Activated CD4-positive, alpha-beta memory T cell treated with anti-CD3 and anti-CD28 coated beads, Interleukin-2, amount 10 ng/mL, durations not matched to agents 7 days and 5 days (primary cell): ENCODE results near the gene ACTMAP. TPM values are rescaled to one million over a fixed set of nuclear protein-coding genes. Genes with fewer than 3 reads are reported as not detected.
"Not testable (repeated sequence)": the region's sequence is repeated elsewhere in the genome, so short reads cannot be mapped to it uniquely, and the experiment has no call there.

Experiments used
- CTCF ChIA-PET: fragments of 350-600 bp; sonication (Branson Sonifier 250); formaldehyde crosslinking; loops from one replicate; lab custom pipeline; 2021; ENCODE audit warnings: antibody characterized with exemption, inconsistent platforms; lab: Charles Lee
- POLR2A ChIA-PET: fragments of 350-600 bp; sonication (Branson Sonifier 250); formaldehyde crosslinking; loops from one replicate; lab custom pipeline; 2021; ENCODE audit warnings: antibody characterized with exemption; lab: Charles Lee
- DNase-seq: peaks from one replicate; pipeline ENCODE4 v3.0.0-alpha.2; 2020
- H3K27ac Mint-ChIP-seq: one replicate; pipeline ENCODE4 v1.8.0; 2021; ENCODE audit warnings: mild to moderate bottlenecking, mixed read lengths
- H3K27me3 Mint-ChIP-seq: one replicate; pipeline ENCODE4 v1.8.0; 2021; ENCODE audit warnings: mixed read lengths
- H3K36me3 Mint-ChIP-seq: one replicate; pipeline ENCODE4 v1.8.0; 2021; ENCODE audit warnings: low read depth, mixed read lengths
- H3K4me1 Mint-ChIP-seq: one replicate; pipeline ENCODE4 v1.8.0; 2021; ENCODE audit warnings: mixed read lengths
- H3K4me3 Mint-ChIP-seq: one replicate; pipeline ENCODE4 v1.8.0; 2021; ENCODE audit warnings: mild to moderate bottlenecking, mixed read lengths
- H3K9me3 Mint-ChIP-seq: one replicate; pipeline ENCODE4 v1.8.0; 2021; ENCODE audit warnings: mixed read lengths
- total RNA-seq, 2 experiments: library from RNA; stranded (reverse); gene quantifications; one replicate each; pipeline ENCODE4 v1.2.3, GENCODE V29; 2021

The ACTMAP gene
- total RNA-seq, 2 experiments from 2014 or later, result 18.1 to 18.8 TPM

DNA sequence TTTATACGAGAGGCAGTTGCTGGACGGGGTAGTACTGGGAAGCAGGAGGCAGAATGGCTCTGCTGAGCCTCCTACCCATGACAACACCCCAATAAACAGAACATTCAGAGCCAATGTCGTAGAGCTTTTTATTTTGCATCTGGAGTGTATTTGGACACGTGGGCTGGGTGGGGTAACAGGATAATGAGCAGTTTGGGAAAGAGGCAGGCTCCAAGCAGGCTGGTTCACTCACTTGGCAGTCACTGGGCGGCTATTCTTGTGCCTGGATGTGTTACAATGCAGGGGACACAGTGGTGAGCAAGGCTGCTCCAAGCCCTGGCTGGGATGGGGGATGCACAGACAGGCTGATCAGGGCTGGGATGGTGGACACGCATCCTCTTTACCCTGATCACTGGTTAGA is 9.5 kb downstream of the ACTMAP start:
- peaks cover 10% of the 10 kb centered on the region for H3K36me3 Mint-ChIP-seq
- POLR2A ChIA-PET, result interaction anchor here (4.6 kb wide), 1 partner anchor 9 kb away, joined by 16 read pairs; the partner anchor contains the start of genes ACTMAP and SNRPA
- H3K27me3 Mint-ChIP-seq, result no peaks in the 10 kb centered on the region
- H3K4me1 Mint-ChIP-seq, result peaks cover 4% of the 10 kb centered on the region
- H3K27ac Mint-ChIP-seq, result peak overlapping the region; percentile 9
- CTCF ChIA-PET, result no interaction called here
- no peak for DNase-seq
- H3K9me3 Mint-ChIP-seq, result no peaks in the 10 kb centered on the region
- H3K4me3 Mint-ChIP-seq, result no peak overlapping the region

DNA sequence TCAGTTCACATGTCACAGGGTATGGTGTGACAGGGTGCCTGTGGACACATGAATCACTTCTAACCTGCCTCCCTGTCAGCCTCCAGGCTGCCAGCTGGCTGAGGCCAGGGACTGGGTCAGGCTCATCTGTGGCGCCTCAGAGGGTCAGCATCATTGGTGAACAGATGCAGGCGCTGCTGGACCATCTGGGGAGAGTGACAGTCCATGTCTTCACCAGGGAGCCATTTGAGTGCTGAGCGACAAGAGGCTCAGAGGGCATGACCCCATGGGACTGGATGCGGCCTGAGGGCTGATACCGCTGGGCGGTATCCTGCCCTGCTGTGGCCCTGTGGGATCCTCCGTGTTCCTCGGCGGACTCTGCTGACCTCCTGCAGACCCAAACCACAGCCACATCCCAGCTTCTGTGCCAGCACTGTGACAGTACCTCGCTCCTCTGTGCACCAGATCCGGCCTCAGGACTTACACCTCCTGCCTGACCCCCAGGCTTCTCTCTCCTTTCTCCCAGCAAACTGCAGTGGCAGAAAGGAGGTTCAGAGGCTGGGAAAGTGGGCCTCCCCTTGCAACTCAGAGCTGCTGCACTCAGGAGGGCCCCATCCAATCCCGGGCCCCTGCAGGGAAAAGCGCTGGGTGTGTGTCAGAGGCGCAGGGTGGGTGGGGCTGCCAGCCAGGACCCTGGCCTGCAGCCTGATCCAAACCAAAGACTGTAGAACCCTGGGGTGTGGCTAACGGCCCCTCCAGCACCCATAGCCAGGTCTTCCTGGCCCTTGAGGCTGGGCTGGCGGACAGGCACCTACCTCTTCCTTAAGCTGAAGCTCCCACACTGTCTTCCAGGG is 10.2 kb downstream of the ACTMAP start:
- POLR2A ChIA-PET, result interaction anchor here (0.8 to 4.6 kb wide), 2 partner anchors 9 to 24 kb away, joined by 3 to 16 read pairs; partner anchors contain the start of genes ACTMAP, COQ8B, ITPKC and SNRPA
- peaks cover 4% of the 10 kb centered on the region for H3K4me1 Mint-ChIP-seq
- H3K9me3 Mint-ChIP-seq, result no peaks in the 10 kb centered on the region
- DNase-seq, result no peak
- peaks cover 16% of the 10 kb centered on the region for H3K36me3 Mint-ChIP-seq
- CTCF ChIA-PET, result no interaction called here
- H3K4me3 Mint-ChIP-seq, result no peak overlapping the region
- H3K27ac Mint-ChIP-seq, result no peak overlapping the region
- H3K27me3 Mint-ChIP-seq, result no peaks in the 10 kb centered on the region

DNA sequence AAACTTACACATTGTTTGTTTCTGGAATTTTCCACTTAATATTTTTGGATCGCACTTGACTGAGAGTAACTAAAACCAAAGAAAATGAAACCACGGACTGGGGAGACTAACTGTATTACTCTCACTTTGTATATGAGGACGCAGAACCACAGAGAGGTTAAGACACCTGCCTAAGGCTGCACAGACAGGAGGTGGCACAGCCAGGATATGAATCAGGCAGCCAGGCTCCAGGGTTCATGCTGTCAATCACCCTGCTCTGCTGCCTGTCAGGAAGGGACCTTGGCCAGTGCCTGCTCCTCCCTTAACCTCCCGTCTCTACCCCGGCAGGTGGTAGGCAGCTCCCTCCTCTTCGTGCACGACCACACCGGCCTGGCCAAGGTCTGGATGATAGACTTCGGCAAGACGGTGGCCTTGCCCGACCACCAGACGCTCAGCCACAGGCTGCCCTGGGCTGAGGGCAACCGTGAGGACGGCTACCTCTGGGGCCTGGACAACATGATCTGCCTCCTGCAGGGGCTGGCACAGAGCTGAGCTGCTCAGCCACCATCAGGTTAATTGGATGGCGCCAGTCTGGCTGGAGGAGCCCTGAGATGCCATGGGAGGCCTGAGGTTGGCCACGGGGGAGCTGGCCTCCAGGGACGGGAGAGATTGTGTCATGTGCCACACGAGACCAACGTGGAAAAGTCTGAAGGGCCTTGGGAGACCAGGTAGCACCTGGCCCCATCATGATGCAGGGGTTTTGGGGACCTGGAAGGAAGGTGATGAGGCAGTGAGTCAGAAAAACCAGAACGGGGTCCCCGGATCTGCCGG is 11.0 kb downstream of the ACTMAP start:
- H3K4me1 Mint-ChIP-seq, result peaks cover 4% of the 10 kb centered on the region
- no peak for DNase-seq
- H3K9me3 Mint-ChIP-seq, result no peaks in the 10 kb centered on the region
- H3K27me3 Mint-ChIP-seq, result no peaks in the 10 kb centered on the region
- H3K27ac Mint-ChIP-seq, result no peak overlapping the region
- peaks cover 19% of the 10 kb centered on the region for H3K36me3 Mint-ChIP-seq
- no peak overlapping the region for H3K4me3 Mint-ChIP-seq
- CTCF ChIA-PET, result no interaction called here
- POLR2A ChIA-PET, result interaction anchor here (0.8 to 4.6 kb wide), 2 partner anchors 10 to 23 kb away, joined by 3 to 16 read pairs; partner anchors contain the start of genes ACTMAP, COQ8B, ITPKC and SNRPA

DNA sequence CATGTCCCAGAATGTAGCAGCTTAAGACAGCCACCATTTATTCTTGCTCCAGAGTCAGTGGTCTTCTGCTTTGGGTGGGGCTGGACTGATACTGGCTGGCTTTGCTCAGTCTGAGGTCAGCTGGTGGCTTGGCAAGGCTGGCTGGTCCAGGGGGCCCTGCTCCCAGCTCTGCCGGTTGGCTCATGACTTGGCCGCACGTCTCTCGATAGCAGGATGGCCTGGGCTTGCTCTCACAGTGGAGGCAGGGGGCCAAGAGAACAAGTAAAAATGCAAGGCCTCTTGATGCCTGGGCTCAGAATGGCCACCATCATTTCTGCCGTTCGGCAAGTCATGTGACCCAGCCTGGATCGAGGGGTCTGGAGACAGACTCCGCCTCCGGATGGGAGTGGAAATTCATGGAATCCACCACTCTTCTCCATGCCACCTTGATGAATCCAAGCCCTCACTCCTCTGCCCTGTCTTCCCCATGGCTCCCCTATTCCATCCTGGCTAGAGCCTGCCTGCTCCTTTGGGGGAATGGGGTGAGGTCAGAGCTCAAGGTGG is 13.1 kb downstream of the ACTMAP start:
- H3K9me3 Mint-ChIP-seq, result no peaks in the 10 kb centered on the region
- ChIA-PET POLR2A (interaction anchor here (4.6 kb wide), 1 partner anchor 12 kb away, joined by 16 read pairs; the partner anchor contains the start of genes ACTMAP and SNRPA), CTCF (no interaction called here)

DNA sequence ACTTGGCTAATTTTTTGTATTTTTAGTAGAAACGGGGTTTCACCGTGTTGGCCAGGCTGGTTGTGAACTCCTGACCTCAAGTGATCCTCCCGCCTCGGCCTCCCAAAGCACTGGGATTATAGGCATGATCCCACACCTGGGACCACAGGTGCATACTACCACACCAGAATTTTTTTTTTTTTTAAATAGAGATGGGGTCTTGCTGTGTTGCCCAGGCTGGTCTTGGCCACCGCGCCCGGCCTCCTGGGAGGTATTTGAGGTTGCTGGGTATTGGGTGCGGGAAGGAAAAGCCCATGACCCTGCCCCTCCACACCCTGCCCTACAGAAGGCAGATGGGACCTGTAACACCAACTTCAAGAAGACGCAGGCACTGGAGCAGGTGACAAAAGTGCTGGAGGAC is 13.6 kb downstream of the ACTMAP start:
- ChIA-PET POLR2A (interaction anchor here (0.9 to 4.6 kb wide), 2 partner anchors 13 kb away, joined by 3 to 16 read pairs; partner anchors contain the start of genes ACTMAP and SNRPA), CTCF (no interaction called here)
- H3K4me1 Mint-ChIP-seq, result peaks cover 4% of the 10 kb centered on the region
- DNase-seq, result no peak
- no peak overlapping the region for H3K4me3 Mint-ChIP-seq
- no peak overlapping the region for H3K27ac Mint-ChIP-seq
- peaks cover 32% of the 10 kb centered on the region for H3K36me3 Mint-ChIP-seq
- H3K27me3 Mint-ChIP-seq, result no peaks in the 10 kb centered on the region
- no peaks in the 10 kb centered on the region for H3K9me3 Mint-ChIP-seq

More for the DNA sequence above, 13.1 kb downstream of the ACTMAP start:
- H3K27ac Mint-ChIP-seq, result no peak overlapping the region
- peaks cover 4% of the 10 kb centered on the region for H3K4me1 Mint-ChIP-seq
- no peak for DNase-seq
- H3K4me3 Mint-ChIP-seq, result no peak overlapping the region
- peaks cover 32% of the 10 kb centered on the region for H3K36me3 Mint-ChIP-seq
- H3K27me3 Mint-ChIP-seq, result no peaks in the 10 kb centered on the region

DNA sequence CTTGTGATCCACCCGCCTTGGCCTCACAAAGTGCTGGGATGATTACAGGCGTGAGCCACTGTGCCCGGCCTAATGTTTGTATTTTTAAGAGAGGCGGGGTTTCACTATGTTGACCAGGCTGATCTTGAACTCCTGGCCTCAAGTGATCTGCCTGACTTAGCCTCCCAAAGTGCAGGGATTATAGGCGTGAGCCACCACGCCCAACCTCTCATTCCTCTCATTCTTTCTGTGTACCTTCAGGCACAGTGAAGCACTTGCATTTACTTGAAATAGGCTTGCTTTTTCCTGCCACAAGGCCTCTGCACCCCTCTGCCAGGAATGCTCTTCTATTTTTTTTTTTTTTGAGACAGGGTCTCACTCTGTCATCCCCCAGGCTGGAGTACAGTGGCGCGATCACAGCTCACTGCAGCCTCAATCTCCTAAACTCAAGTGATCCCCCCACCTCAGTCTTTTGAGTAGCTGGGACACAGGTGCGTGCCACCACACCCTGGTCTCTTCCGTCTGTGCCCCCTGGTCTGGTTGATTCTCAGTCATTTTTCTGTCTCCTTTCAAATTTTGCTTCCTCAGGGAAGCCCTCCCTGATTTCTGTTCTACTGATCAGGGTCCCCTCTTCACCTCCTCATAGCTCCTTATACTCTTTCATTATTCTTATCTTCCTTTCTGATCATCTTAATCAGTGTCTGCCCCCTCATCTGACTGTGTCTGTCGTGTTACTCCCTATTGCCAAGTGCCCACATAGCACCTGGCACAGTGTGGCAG is 15.1 kb downstream of the ACTMAP start:
- Mint-ChIP-seq H3K27ac (no peak overlapping the region), H3K27me3 (no peaks in the 10 kb centered on the region)

DNA sequence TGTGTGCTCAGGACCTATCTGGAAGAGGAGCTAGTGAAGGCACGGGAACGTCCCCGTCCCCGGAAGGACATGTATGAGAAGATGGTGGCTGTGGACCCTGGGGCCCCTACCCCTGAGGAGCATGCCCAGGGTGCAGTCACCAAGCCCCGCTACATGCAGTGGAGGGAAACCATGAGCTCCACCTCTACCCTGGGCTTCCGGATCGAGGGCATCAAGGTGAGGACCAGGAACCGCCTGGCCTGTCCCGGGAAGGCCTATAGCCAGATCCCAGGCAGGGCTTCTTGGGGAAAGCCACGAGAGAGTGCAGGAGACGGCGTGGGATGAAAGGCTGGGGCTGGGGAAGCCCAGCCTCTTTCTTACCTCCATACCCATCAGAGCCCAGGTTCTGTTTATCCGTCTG is 17.1 kb downstream of the ACTMAP start:
- Mint-ChIP-seq H3K4me1 (no peaks in the 10 kb centered on the region), H3K9me3 (no peaks in the 10 kb centered on the region), H3K27ac (no peak overlapping the region), H3K27me3 (no peaks in the 10 kb centered on the region), H3K36me3 (peaks cover 37% of the 10 kb centered on the region), H3K4me3 (no peak overlapping the region)
- ChIA-PET POLR2A (interaction anchor here (0.5 to 0.6 kb wide), 2 partner anchors 9 to 30 kb away, joined by 3 read pairs; no protein-coding TSS in a partner anchor), CTCF (interaction anchor here (1.3 kb wide), 1 partner anchor 17 kb away, joined by 4 read pairs; the partner anchor contains the start of gene ACTMAP)
- DNase-seq, result no peak

More for the DNA sequence above, 15.1 kb downstream of the ACTMAP start:
- peaks cover 36% of the 10 kb centered on the region for H3K36me3 Mint-ChIP-seq
- POLR2A ChIA-PET, result no interaction called here
- H3K4me1 Mint-ChIP-seq, result peaks cover 4% of the 10 kb centered on the region
- no peak overlapping the region for H3K4me3 Mint-ChIP-seq
- DNase-seq, result no peak
- no peaks in the 10 kb centered on the region for H3K9me3 Mint-ChIP-seq
- CTCF ChIA-PET, result interaction anchor here (0.5 to 0.7 kb wide), 2 partner anchors 79 to 101 kb away, joined by 3 read pairs; no protein-coding TSS in a partner anchor

DNA sequence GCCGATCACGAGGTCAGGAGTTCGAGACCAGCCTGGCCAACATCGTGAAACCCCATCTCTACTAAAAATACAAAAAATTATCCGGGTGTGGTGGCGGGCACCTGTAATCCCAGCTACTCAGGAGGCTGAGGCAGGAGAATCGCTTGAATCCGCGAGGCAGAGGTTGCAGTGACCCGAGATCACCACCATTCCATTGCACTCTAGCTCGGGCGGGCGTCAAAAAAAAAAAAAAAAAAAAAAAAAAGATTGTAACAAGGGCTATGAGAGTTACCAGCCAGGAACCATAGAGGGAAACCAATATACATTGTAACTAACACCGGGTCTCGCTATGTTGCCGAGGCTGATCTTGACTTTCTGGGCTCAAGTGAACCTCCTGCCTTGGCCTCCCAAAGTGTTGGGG is 18.0 kb downstream of the ACTMAP start:
- CTCF ChIA-PET, H3K27me3 Mint-ChIP-seq, DNase-seq, H3K27ac Mint-ChIP-seq, H3K9me3 Mint-ChIP-seq, H3K4me1 Mint-ChIP-seq, H3K4me3 Mint-ChIP-seq: not testable (repeated sequence)
- POLR2A ChIA-PET, result interaction anchor here (0.8 kb wide), 1 partner anchor 10 kb away, joined by 3 read pairs; no protein-coding TSS in a partner anchor
- H3K36me3 Mint-ChIP-seq, result peaks cover 33% of the 10 kb centered on the region

DNA sequence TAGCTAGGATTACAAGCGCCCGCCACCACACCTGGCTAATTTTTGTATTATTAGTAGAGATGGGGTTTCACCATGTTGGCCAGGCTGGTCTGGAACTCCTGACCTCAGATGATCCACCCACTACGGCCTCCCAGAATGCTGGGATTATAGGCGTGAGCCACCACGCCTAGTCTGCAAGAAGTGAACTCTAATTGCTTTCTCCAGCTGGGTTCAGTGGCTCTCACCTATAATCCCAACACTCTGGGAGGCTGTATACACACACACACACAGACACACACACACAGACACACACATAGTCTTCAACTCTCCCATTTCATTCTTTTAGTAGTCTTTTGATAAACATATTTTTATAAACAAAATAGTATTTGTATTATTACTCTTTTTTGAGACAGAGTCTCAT is 20.2 kb downstream of the ACTMAP start:
- H3K27ac Mint-ChIP-seq, H3K9me3 Mint-ChIP-seq, CTCF ChIA-PET, H3K4me3 Mint-ChIP-seq, H3K4me1 Mint-ChIP-seq, DNase-seq, H3K27me3 Mint-ChIP-seq: not testable (repeated sequence)
- POLR2A ChIA-PET, result interaction anchor here (1.3 kb wide), 1 partner anchor 20 kb away, joined by 6 read pairs; the partner anchor contains the start of gene ACTMAP
- peaks cover 36% of the 10 kb centered on the region for H3K36me3 Mint-ChIP-seq

DNA sequence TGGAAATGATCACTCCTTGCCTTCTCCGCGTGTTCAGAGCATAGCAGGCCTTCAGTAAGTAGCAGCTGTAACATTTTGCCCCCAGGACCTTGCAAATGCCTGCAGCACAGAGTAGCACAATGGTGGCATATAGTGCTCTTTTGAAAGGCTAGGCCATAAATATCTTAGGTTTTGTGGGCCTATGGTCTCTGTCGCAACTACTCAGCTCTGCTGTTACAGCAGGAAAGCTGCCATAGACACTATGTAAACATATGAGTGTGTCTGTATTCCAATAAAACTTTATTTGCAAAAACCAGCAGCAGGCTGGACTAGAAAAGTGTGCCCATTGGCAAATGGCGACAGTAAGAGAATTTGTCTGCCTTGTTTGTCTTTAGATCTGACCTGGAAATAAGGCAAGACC is 24.0 kb downstream of the ACTMAP start:
- DNase-seq, result no peak
- H3K27ac Mint-ChIP-seq, result no peak overlapping the region
- CTCF ChIA-PET, result no interaction called here
- H3K36me3 Mint-ChIP-seq, result peaks cover 40% of the 10 kb centered on the region
- no peaks in the 10 kb centered on the region for H3K9me3 Mint-ChIP-seq
- no peak overlapping the region for H3K4me3 Mint-ChIP-seq
- POLR2A ChIA-PET, result no interaction called here
- peaks cover 19% of the 10 kb centered on the region for H3K4me1 Mint-ChIP-seq
- H3K27me3 Mint-ChIP-seq, result no peaks in the 10 kb centered on the region

DNA sequence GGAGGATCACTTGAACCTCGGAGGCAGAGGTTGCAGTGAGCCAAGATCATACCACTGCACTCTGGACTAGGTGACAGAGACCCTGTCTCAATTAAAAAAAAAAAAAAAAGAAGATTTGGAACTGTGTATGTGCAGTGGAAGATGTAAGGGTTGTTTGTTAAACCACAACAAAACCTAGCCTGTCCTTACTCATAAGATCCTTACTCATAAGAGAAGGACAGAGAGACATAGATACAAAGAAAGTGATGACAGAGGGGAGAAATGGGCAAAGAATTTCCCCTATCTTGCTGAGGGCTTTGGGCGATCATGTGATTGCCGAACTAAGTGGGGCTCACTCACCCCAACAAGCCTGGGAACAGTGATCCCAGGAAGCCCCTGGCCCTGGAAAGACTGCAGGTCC is 25.4 kb downstream of the ACTMAP start:
- no peak for DNase-seq
- no peaks in the 10 kb centered on the region for H3K27me3 Mint-ChIP-seq
- H3K9me3 Mint-ChIP-seq, result no peaks in the 10 kb centered on the region
- H3K4me3 Mint-ChIP-seq, result no peak overlapping the region
- H3K36me3 Mint-ChIP-seq, result peaks cover 41% of the 10 kb centered on the region
- H3K4me1 Mint-ChIP-seq, result peaks cover 31% of the 10 kb centered on the region
- ChIA-PET POLR2A (no interaction called here), CTCF (interaction anchor here (0.7 kb wide), 1 partner anchor 87 kb away, joined by 3 read pairs; no protein-coding TSS in a partner anchor)
- H3K27ac Mint-ChIP-seq, result peak overlapping the region; percentile 16

DNA sequence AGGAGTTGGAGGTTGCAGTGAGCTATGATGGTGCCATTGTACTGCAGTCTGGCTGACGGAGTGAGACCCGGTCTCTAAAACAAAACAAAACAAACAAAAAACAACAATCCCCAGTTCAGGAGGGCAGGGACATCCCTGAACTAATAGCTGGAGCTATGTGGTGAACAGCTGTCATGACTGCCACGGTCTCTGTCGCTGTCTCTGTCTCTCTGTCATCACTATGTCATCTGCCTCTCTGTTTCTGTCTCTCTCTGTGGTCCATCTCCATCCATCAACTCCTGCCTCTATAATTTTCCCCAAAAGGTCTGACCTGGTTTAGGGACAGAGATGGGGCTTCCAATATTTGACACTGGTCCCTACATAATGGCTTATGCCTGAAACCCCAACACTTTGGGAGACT is 26.0 kb downstream of the ACTMAP start:
- Mint-ChIP-seq H3K4me1 (peaks cover 36% of the 10 kb centered on the region), H3K4me3 (no peak overlapping the region)
- CTCF ChIA-PET, result interaction anchor here (0.7 kb wide), 1 partner anchor 88 kb away, joined by 3 read pairs; no protein-coding TSS in a partner anchor

More for the DNA sequence above, 26.0 kb downstream of the ACTMAP start:
- no peak for DNase-seq
- Mint-ChIP-seq H3K27me3 (no peaks in the 10 kb centered on the region), H3K36me3 (peaks cover 41% of the 10 kb centered on the region), H3K27ac (no peak overlapping the region), H3K9me3 (no peaks in the 10 kb centered on the region)
- POLR2A ChIA-PET, result interaction anchor here (0.7 kb wide), 1 partner anchor 9 kb away, joined by 3 read pairs; no protein-coding TSS in a partner anchor
